ENCODE results near the gene CAPN10.

CAPN10 gene

DNA sequence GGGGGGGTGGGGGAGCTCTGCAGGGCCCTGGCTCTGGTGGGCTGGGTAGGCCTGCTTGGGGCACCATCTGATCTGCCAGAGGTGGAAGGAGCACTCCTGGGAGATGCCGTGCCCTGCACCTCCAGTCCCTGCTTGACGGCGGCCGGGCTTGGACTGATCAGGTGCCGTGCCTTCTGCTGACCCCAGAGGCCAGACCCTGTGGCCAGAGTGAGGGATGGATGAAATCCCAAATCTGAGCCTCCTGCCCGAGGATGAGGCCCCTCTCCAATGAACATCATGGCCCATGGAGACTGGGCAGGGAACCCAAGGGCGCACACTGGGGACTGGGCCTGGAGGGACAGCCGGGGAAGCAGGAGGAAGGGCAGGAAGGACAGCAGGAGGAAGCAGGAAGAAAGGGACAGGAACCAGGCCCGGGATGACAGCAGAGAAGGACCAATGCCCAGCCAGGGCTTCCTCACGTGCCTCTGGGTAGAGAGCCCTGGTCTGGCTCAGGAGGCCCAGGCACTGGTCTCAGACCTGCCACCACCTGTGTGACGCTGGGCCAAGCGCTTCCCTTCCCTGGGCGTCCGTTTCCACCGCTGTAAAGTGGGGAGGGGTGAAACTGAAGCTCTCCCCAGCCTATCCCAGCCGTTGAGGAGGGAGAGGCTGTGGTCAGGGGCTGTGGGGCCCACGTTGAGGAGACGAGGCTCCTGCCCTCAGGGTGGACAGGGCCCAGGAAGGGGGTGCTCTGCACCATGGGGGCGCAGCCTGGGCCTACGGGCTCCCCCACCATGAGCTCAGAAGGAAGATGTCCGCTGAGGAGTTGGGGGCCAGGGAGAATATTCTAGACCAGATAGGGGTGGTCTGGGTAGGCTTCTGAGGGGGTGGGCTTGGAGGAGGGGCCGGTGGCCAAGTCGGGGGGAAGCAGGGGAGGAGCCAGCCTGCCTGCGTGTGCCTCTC, 37.7 kb downstream of the CAPN10 start:
- DNase-seq (ENCODE audit: low read depth), result no peak

DNA sequence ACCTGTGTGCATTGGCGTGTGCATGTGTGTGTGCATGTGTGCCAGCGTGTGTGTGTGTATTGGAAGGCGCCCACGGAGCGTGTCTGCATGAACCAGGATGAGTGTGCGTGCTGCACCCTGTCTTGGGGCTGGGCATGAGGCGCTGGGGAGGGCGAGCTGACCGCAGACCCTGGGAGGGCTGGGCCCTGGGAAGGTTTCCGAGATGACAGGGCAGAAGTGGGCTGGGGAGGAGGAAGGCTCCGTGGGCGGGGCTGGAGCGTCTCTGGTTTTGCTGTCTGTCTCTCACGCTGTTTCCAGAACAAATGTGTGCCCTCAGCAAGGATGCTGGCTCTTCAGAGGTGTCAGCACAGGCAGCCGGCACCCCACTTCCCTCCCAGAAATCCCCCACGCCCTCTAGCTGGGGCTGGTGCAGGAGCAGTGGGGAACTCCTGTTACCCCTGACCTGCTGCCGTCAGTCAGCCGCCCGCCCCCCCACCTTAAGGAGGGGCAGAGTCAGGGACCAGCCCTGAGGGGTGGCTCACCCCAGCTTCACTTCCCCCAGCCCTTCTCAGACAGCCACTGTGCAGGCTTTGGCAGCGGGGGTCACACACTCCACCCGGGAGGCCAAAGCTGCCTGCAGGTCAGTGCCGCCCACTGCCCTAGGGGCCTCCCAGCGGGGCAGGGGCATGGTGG, 38.6 kb downstream of the CAPN10 start, which contains the start of gene GPR35:
Gene GPR35 (plus strand): TSS at position 531 of the 672 bp plus-strand sequence. CDS start 4,473 bp downstream, outside the sequence.
- peak; percentile 55 for DNase-seq (ENCODE audit: low read depth)

- no peak for DNase-seq (ENCODE audit: low read depth)
Measured at GRCh38 chr2:240626531-240627300, 40.2 kb downstream of the CAPN10 start.

DNA sequence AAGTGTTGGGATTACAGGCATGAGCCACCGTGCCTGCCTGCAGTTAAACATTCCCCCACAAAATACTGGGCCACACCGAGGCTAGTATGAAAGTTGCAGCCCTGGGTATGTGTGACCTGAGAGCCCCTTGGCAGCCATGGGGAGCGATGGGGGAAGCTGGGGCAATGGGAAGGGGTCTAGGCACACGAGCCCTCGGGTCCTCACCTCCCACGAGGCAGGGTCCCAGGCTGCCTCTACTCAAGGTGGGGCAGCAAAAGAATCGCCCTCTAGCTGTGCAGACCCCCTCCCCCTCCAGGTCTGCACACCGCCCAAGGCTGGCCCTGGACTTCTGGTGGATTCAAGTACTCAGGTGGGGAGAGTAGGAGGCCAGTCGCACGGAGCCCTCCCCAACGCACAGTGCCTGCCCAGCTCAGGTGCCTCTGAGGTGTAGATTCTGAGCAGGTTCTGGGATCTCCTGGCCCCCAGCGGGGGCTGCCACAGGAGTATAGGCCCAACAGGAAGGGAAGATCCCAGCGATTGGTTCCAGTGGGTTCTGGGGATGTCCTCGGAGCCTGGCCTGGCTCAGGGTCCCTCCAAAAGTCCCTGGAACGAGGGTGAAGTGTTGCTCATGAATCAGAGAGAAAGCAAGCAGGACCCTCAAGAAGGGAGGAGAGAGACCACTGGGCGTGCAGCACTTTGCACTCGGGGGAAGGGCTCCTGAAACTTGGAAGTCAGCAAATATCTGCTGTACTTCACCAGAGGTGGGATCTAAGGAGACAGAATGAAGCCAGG, 41.4 kb downstream of the CAPN10 start:
- no peak for DNase-seq (ENCODE audit: low read depth)

DNA sequence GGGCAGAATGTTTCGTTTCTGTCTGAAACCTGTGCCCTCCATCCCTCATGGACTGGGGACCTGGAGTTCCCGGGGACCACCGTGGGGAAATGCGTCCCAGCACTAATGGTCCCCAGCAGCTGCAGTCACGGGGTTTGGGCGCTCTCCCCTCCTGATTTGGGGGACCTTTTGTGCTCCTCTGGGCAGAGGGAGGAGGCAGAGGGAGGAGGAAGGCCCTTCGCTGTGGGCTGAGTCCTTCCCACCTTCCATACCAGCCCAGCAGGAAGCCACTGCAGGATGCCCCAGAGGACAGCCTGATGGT, 41.9 kb downstream of the CAPN10 start:
- DNase-seq (ENCODE audit: low read depth), result no peak

GRCh38 chr2:240628808-240629618, 42.5 kb downstream of the CAPN10 start:
- no peak for DNase-seq (ENCODE audit: low read depth)

DNA sequence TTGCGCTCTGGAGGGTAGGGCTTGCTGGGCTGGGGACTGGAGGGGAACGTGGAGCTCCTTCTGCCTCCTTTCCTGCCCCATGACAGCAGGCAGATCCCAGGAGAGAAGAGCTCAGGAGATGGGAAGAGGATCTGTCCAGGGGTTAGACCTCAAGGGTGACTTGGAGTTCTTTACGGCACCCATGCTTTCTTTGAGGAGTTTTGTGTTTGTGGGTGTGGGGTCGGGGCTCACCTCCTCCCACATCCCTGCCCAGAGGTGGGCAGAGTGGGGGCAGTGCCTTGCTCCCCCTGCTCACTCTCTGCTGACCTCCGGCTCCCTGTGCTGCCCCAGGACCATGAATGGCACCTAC, 43.1 kb downstream of the CAPN10 start:
- DNase-seq (ENCODE audit: low read depth), result no peak

- no peak for DNase-seq (ENCODE audit: low read depth)
Measured at GRCh38 chr2:240629968-240630770, 43.6 kb downstream of the CAPN10 start.

DNA sequence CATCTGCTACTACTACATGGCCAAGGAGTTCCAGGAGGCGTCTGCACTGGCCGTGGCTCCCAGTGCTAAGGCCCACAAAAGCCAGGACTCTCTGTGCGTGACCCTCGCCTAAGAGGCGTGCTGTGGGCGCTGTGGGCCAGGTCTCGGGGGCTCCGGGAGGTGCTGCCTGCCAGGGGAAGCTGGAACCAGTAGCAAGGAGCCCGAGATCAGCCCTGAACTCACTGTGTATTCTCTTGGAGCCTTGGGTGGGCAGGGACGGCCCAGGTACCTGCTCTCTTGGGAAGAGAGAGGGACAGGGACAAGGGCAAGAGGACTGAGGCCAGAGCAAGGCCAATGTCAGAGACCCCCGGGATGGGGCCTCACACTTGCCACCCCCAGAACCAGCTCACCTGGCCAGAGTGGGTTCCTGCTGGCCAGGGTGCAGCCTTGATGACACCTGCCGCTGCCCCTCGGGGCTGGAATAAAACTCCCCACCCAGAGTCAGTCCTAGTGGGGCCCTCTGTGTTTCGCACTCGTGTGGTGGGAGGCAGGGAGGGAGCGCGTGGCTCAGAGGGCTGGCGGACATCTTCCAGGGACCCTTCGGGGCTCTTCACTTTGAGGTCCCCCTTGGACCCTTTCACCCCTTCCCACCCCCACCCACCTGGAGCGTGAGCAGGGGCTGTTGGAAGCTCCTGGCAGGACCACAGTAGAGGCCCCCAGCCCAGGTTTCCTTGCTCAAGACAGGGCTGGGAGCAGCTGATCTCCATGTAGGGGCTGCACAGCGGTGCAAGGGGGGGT, 44.4 kb downstream of the CAPN10 start:
- no peak for DNase-seq (ENCODE audit: low read depth)

DNA sequence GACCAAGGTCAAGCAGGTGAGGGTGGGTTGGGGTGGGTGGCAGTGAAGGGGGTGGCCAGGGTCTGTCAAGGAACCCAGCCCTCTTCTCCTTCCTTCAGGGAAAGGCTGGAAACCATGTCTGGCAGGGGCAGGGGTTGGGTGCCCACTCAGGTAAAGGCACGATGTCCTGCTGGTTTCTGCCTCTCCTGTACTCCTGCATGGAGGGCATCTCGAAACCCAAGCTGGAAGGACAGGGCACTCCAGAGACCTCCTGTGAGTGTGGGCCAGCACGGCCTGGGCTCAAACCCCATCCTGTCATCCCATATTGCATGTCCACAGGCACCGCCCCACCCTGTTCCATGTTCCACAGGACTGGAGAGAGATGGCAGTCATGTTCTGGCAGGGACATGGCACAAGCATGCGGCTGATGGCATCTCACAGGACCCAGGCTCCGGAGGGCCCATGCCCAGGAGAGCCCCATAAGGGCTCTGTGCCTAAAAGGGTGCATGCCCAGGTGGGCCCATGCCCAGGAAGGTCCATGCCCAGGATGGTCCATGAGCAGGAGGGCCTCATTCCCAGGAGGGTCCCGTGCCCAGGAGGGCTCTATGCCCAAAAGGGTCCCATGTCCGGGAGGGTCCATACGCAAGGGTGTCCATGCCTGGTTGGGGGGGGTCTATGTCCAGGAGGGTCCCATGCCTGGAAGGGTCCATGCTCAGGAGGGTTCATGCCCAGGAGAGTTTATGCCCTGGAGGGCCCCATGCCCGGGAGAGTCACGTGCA, 45.2 kb downstream of the CAPN10 start:
- DNase-seq (ENCODE audit: low read depth), result no peak

DNA sequence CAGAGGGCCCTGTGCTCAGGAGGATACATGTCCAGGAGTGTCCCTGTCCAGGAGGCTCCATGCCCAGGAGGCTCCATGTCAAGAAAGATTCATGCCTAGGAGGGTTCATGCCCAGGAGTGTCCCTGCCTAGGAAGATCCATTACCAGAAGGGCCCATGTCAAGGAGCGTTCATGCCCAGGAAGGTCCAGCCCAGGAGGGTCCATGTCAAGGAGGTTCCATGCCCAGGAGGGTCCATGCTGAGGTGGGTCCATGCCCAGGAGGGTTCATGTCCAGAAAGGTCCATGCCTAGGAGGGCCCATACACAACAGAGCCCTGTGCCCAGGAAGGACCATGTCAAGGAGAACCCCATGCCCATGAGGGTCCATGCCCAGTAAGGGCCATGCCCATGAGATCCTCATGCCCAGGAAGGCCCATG, 45.8 kb downstream of the CAPN10 start:
- DNase-seq (ENCODE audit: low read depth), result no peak

DNA sequence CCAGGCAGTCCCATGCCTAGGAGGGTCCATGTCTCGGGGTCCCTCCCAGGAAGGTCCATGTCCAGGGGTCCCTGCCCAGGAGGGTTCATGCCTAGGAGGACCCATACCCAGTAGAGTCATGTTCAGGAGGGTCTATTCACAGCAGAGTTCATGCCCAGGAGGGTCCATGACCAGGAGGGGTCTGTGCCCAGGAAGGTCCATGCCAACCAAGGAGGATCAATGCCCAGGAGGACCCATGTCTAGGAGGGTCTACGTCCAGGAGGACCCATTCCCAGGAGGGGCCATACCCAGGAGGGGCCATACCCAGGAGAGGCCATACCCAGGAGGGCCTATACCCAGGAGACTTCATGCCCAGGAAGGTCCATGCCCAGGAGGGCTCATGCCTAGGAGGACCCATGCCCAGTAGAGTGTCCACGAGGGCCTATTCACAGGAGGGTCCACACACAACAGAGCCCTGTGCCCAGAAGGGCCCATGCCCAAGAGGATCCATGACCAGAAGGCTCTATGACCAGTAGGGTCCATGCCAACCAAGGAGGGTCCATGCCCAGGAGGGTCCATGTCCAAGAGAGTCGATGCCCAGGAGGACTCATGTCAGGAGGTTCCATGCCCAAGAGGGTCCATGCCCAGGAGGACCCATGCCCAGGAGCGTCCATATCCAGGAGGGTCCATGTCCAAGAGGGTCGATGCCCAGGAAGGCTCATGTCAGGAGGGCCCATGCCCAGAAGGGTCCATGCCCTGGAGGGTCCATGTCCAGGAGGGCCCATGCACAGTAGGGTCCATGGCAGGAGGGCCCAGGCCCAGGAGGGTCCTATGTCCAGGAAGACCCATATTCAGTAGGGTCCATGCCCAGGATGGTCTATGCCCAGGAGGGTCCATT, 48.8 kb downstream of the CAPN10 start:
- DNase-seq (ENCODE audit: low read depth), result no peak

DNA sequence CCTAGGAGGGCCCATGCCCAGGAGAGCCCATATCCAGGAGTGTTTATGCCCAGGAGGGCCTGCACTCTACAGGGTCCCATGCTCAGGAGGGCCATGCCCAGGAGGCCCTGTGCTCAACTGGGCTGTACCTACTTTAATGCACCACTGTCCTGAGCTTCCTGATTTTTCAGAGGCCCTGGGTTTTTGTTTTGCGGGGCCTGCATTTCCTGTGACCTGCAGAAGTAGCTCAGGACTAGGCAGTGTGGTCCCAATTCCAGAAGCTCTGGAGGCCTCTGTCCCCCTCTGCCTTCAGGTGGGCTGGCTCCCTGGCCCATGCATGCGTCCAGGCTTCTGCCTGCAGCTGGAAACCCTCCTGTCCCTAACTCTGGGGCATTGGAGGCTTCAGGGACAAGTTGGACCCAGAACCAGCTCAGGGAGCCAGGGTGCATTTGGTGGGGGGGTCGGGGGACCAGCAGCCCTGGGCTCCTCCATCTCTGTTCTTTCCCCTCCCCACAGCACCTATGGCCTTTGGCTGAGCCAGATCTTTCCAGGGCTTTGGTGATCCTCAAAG, 49.5 kb downstream of the CAPN10 start:
- no peak for DNase-seq (ENCODE audit: low read depth)

DNA sequence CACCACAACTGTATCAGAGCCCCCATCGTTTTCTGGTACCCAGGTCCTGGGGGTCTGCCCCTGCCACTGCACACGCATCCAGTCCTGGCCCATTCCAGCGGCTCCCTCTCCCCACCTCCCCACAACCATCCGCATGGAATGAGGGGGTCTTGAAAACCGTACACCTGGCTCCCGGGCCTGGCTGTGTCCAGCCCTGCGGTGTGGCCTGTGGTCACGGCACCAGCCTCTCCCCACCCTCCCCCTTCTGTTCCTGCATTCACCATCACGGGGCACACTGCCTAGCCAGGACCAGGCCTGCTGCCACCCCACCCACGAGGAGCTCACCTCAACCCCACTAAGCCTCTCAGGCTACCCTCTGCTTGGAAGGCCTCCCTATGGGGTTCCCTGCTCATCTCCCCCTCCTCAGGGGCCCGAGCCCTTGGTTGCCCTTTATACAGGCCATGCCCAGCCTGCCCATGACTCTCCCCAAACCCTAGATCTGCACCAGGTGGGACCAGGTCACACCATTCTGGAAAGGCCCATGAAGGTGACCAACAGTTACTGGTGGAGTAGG, 50.1 kb downstream of the CAPN10 start:
- no peak for DNase-seq (ENCODE audit: low read depth)

- no peak for DNase-seq (ENCODE audit: low read depth)
Measured at GRCh38 chr2:240637116-240637900, 50.8 kb downstream of the CAPN10 start.

GRCh38 chr2:240637901-240638345, 51.4 kb downstream of the CAPN10 start:
- DNase-seq (ENCODE audit: low read depth), result no peak
